NCI-H524 treated with DMSO at 0.1 percent for 48 hours (cell line): ENCODE results near the gene ID1.
A peak's percentile ranks its signal among the peaks of the same experiment; 100 is the strongest.
"Not testable (repeated sequence)": the region's sequence is repeated elsewhere in the genome, so short reads cannot be mapped to it uniquely, and the experiment has no call there.

Experiments
- DNase-seq: peaks from one replicate; lab custom pipeline; 2025; lab: John Stamatoyannopoulos, UW

The ID1 gene

GRCh38 chr20:31602431-31602778 lies 2.7 kb upstream of the ID1 start:
- DNase-seq: no peak

GRCh38 chr20:31602779-31603441 lies 2.2 kb upstream of the ID1 start:
- DNase-seq: no peak

- DNase-seq: peak; percentile 97
These were observed 1.1 kb upstream of the ID1 start for GRCh38 chr20:31603822-31604566.

GRCh38 chr20:31604567-31605030 lies 490 bp upstream of the ID1 start:
- DNase-seq: no peak

GRCh38 chr20:31605902-31606803 lies 1.1 kb downstream of the ID1 start:
- no peak for DNase-seq

GRCh38 chr20:31606804-31607639 lies 1.9 kb downstream of the ID1 start:
- DNase-seq: peak; percentile 86

GRCh38 chr20:31607640-31608250 lies 2.7 kb downstream of the ID1 start:
- no peak for DNase-seq

- DNase-seq: peak; percentile 58
These were observed 3.3 kb downstream of the ID1 start for GRCh38 chr20:31608251-31608945.

GRCh38 chr20:31612271-31612640 lies 7.2 kb downstream of the ID1 start:
- DNase-seq: not testable (repeated sequence)

GRCh38 chr20:31615416-31615815 lies 10.3 kb downstream of the ID1 start:
- DNase-seq: no peak

- no peak for DNase-seq
These were observed 12.5 kb downstream of the ID1 start for GRCh38 chr20:31617432-31618104.

GRCh38 chr20:31620246-31620645 lies 15.2 kb downstream of the ID1 start:
- no peak for DNase-seq

GRCh38 chr20:31623123-31623505 lies 18.0 kb downstream of the ID1 start:
- not testable (repeated sequence) for DNase-seq

GRCh38 chr20:31626534-31626933 lies 21.4 kb downstream of the ID1 start:
- DNase-seq: not testable (repeated sequence)

GRCh38 chr20:31628057-31628456 lies 23.0 kb downstream of the ID1 start:
- DNase-seq: not testable (repeated sequence)

GRCh38 chr20:31630187-31630790 lies 25.2 kb downstream of the ID1 start:
- no peak for DNase-seq

GRCh38 chr20:31632548-31633338 lies 27.7 kb downstream of the ID1 start:
- DNase-seq: no peak

GRCh38 chr20:31633339-31633914 lies 28.3 kb downstream of the ID1 start:
- DNase-seq: no peak
